Kidney capillary endothelial cell (primary cell): Measurements from ENCODE around the gene ANKRD31.
"Not testable (repeated sequence)": the region's sequence is repeated elsewhere in the genome, so short reads cannot be mapped to it uniquely, and the experiment has no call there.

Experiments
- DNase-seq: peaks from one replicate; pipeline ENCODE4 v3.0.0-alpha.2; 2018; ENCODE audit warnings: low spot score

Gene ANKRD31

DNA sequence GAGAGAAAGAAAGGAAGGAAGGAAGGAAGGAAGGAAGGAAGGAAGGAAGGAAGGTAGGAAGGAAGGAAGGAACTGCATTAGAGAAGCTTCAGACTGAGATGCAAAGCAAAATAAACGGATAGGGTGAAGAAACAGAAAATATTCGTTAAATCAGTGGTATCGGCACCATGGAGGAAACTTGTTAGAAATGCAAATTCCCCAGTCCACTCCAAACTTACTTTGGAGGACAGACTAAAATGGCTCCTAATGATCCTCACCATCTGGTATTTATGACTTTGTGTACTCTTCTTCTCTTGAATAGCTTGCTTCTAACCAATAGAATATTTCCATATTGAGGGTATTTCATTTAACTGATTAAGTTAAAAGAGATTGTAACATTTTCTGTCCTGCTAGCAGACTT lies 96.4 kb downstream of the ANKRD31 start:
- no peak for DNase-seq

GRCh38 chr5:75138689-75139088 lies 98.0 kb downstream of the ANKRD31 start:
- no peak for DNase-seq

DNA sequence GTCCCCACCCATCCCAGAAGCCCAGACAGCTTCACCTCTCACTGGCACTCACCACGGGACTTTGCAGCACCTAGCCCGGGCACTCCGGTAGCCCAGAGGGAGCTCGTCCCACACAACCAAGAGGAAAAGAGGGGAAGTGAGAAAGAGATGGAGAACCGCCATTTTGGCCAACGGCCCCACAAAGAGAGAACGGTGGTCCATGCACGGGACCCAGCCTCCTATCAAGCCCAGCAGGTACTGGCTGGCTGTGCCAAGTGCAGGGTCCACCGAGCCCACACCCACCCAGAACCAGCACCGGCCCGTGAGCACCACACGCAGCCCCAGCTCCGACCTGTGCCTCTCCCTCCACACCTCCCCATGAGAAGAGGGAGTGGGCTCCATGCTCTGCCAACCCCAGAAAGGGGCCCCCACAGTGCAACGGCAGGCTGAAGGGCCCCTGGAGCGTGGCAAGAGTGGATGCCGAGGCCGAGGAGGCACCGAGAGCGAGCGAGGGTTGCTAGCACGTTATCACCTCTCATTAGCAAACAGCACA lies 105.8 kb downstream of the ANKRD31 start:
- no peak for DNase-seq

GRCh38 chr5:75116856-75117255 lies 119.8 kb downstream of the ANKRD31 start:
- DNase-seq, result no peak

- DNase-seq, result not testable (repeated sequence)
These were observed 122.4 kb downstream of the ANKRD31 start for GRCh38 chr5:75114311-75114710.

- DNase-seq, result no peak
These were observed 123.1 kb downstream of the ANKRD31 start for GRCh38 chr5:75113354-75114113.

DNA sequence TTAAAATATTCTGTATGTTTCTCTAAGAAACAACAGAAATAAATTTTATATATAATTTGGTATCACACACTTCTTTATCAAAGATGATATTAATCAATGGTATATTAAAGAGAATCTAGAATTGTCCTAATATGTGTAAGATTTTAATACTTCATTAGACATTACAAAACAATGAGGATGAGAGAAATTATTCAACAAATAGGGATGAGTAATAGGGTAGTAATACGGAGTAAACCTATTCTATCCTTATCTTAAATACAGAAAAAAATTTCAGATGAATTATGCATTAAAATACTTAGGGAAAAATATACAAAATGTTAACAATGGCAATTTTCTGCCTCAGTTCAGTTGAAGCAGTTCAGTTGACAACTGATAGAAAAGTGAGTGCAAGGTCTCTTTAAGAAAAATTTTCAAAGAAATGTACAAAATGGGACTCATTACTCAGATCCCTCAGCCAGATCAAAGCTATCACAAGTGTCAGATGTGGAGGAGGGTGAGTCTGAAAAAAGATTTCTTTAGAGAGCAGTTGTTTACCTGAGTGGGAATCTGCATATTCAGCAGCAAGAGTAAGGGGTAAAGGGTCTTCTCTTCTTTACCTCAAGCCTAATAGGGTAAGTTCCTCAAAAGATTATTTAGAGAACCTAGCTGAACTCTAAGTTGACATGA lies 127.6 kb downstream of the ANKRD31 start:
- no peak for DNase-seq

GRCh38 chr5:75108515-75108914 lies 128.2 kb downstream of the ANKRD31 start:
- no peak for DNase-seq

DNA sequence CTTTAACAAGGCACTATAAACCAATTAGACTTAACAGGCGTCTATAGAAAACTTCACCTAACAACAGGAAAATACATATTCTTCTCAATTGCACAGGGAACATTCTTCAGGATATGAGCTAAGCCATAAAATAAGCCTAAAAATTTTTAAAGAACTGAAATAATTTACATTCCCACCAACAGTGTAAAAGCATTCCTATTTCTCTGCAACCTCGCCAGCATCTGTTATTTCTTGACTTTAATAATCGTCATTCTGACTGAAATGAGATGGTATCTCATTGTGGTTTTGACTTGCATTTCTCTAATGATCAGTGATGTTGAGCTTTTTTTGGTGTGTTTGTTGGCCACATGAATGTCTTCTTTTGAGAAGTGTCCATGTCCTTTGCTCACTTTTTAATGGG lies 140.7 kb downstream of the ANKRD31 start:
- DNase-seq, result not testable (repeated sequence)

GRCh38 chr5:75091597-75091996 lies 145.1 kb downstream of the ANKRD31 start:
- DNase-seq, result no peak

DNA sequence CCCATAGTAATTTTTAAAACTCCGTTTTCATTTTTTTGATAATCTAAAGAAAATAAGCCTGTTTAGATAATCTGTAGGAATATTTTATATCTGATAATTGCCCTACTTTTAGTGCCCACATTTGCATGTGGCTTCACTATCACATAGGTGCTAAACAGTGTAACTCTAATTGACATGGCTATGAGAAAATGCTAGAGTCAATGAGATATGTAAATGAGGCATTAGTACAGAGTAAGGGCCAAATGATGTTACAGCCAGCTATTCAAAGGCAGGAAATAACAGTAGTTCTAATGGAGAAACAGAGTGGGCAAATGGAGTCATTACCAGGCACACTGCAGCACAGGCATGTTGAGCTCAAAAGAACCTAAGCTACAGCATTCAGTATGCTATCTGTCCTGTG lies 147.0 kb downstream of the ANKRD31 start:
- no peak for DNase-seq

GRCh38 chr5:75089137-75089536 lies 147.5 kb downstream of the ANKRD31 start:
- no peak for DNase-seq

GRCh38 chr5:75088648-75089047 lies 148.0 kb downstream of the ANKRD31 start:
- DNase-seq, result no peak

- DNase-seq, result no peak
These were observed 155.2 kb downstream of the ANKRD31 start for GRCh38 chr5:75081510-75081909.

GRCh38 chr5:75079346-75079745 lies 157.3 kb downstream of the ANKRD31 start:
- not testable (repeated sequence) for DNase-seq

DNA sequence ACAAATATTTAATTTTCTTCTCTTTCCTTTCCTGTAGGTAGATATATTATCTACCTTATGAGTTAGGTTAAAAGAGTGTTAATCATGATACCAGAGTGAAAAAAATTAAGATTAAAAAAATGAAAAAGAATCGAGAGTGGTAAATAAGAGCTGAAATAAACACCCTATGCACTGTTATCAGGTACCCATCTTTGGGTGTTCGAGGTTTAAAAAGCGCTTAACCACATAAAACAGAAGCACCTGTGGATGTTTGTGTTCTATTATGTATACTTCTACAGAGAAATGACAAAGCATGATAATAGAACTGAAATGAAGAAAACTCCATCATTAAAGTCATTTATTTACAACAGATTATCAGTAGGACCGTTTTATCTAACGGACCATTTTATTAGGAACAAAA lies 158.7 kb downstream of the ANKRD31 start:
- no peak for DNase-seq

DNA sequence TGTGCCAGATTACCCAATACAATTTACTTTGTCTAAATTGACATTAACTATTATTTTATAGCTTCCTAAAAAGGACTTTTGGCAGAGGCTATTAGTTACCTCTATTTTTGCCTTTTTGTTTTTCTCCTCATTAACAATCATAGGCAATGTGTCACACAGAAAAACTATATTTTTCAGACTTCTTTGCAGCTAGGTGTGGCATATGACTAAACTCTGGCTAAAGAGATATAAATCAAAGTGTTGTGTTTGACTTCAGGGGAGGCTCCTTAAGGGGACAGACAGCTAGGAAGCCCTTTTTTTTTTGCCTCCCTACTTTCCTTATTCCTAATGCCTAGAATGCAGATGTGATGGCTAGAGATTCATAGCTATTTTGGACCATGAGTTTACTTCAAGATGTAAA lies 164.6 kb downstream of the ANKRD31 start:
- DNase-seq, result no peak

- no peak for DNase-seq
These were observed 165.6 kb downstream of the ANKRD31 start for GRCh38 chr5:75071100-75071499.

GRCh38 chr5:75067434-75067833 lies 169.2 kb downstream of the ANKRD31 start:
- DNase-seq, result no peak

DNA sequence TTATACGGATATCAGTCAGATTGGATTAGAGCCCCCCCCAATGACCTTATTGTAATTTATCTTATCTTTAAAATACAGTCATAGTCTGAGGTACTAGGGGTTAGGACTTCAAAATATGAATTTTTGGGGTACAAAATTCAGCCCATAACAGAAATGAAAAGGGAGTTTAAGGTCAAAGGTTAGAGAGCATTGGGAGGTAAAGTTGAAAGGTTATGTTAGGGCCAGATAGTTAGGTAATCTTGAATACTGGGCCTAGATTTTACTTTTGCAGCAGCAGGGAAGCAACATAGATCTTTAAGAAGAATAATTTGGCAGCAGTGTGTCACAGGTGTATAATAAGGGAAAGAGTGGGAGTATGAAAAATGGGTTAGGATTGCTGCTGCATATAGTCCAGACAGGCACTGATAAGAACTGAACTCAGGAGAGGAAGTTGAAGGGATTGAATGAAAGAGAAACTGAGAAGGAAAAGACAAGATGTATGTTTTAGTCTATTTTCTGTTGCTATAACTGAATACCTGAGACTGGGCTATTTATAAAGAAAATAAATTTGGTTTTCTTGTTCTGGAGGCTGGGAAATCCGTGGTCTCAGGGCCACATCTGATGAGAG lies 173.7 kb downstream of the ANKRD31 start:
- DNase-seq, result no peak

- no peak for DNase-seq
These were observed 176.6 kb downstream of the ANKRD31 start for GRCh38 chr5:75059912-75060545.

DNA sequence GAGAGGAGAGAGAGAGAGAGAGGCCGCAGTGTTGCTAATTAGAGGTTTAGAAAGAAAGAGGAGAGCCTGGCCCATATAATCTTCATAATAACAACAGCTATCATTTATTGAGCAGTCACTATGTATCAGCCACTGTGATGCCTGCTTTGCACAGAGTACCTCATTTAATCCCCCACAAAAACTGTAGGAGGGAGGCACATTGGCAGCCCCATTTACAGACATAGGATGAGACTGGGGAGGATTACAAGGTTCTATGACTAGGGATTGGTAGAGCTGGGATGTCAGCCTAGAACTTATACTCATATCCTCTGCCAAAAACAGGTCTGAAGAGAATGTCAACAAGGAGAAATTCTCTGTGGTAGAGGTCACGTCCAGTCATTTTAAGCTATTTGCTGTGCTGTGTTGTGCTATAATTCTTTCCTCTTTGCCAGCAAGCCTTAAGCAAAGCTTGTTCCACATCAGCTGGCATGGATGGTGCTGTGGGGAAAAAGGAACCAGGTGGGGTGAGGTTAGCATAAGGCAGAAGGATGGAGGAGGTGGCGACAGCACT lies 177.6 kb downstream of the ANKRD31 start:
- DNase-seq, result no peak
